Endothelial cell of umbilical vein (primary cell): ENCODE measurements around the gene ODAD3.

Experiments
- CTCF ChIP-seq, 2 donors: IDR thresholded peaks; 1 replicate in 1 of 2; 2 replicates in 1 of 2; pipeline ENCODE4 v1.5.1; 2011; ENCODE audit warnings: low read length in 2 of 2, mild to moderate bottlenecking in 2 of 2, moderate library complexity in 2 of 2, control low read depth in 1 of 2, inconsistent platforms in 1 of 2, low read depth in 1 of 2; ENCODE audit not compliant: insufficient read depth in 1 of 2; ENCODE audit errors: extremely low read depth in 1 of 2
- JUN ChIP-seq: IDR thresholded peaks from 2 replicates; pipeline ENCODE4 v1.6.1; 2011; ENCODE audit warnings: borderline replicate concordance, low read depth; ENCODE audit not compliant: insufficient read length, insufficient read depth
- MYC ChIP-seq: IDR thresholded peaks from one replicate; pipeline ENCODE4 v1.6.1; 2011; ENCODE audit warnings: mild to moderate bottlenecking, low read depth, low read length
- POLR2A ChIP-seq: IDR thresholded peaks from 2 replicates; pipeline ENCODE4 v1.6.1; 2012; ENCODE audit warnings: low read depth, mild to moderate bottlenecking, control low read depth, low read length
- POLR2AphosphoS5 ChIP-seq: IDR thresholded peaks from 2 replicates; pipeline ENCODE4 v1.6.1; 2012; ENCODE audit warnings: low read depth, mild to moderate bottlenecking, control low read depth, low read length, moderate library complexity; ENCODE audit not compliant: insufficient read depth

GRCh38 chr19:11377756-11378155, 57.2 kb downstream of the ODAD3 start:
- TF ChIP-seq CTCF (IDR thresholded peaks at IDR 0.05; ENCODE audit: extremely low read depth in 1 of 2, insufficient read depth in 1 of 2, low read depth in 1 of 2, low read length in 2 of 2) (no peak), POLR2A (no peak), POLR2AphosphoS5 (no peak), JUN (no peak), MYC (no peak)
